Activated gamma-delta T cell treated with Interleukin-2 at 50 U/mL for 16 hours (primary cell): Measurements from ENCODE around the gene ACBD6.
"Not testable (repeated sequence)": the region's sequence is repeated elsewhere in the genome, so short reads cannot be mapped to it uniquely, and the experiment has no call there.

Source experiments
- DNase-seq: peaks from one replicate; pipeline ENCODE4 v3.0.0-alpha.2; 2020

Gene ACBD6

GRCh38 chr1:180486092-180486491 lies 16.3 kb downstream of the ACBD6 start:
- no peak for DNase-seq

GRCh38 chr1:180484490-180484889 lies 17.9 kb downstream of the ACBD6 start:
- no peak for DNase-seq

DNA sequence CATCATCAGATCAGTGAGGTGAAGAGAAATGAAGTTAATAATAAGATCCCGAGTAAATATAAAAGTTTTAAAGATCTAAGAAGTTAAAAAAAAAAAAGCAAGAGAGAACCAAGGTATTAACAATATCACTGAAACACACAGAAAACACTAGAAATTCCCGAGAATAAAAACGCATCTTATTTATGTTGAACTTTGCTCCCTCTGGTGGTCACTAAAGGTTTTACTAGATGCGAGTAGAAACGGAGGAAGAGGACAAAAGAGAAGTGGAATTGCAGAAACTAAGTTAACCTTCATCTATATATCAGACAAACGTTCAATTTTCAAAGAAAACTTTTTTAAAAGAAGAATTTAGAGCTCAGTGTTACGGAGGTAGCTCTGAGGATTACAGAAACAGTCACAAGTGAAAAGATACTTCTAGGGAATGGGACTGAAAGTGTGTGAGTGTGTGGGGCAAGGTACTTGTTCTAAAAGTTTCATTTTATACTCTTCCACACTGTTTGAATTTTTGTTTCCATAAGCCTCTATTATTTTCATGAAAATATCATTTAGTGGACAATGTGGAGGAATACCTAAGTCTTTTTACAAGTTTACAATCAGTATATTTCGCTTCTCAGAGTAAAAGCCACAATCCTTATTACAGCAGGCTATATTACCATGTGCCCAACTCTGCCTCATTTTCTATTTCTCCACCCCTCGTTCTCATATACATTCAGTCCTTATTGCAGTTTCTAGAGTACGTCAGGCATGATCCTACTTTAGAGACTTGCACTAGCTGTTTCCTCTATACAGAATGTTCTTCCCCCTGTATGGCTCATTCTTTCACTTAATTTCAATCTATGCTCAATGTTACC lies 19.7 kb downstream of the ACBD6 start:
- no peak for DNase-seq

DNA sequence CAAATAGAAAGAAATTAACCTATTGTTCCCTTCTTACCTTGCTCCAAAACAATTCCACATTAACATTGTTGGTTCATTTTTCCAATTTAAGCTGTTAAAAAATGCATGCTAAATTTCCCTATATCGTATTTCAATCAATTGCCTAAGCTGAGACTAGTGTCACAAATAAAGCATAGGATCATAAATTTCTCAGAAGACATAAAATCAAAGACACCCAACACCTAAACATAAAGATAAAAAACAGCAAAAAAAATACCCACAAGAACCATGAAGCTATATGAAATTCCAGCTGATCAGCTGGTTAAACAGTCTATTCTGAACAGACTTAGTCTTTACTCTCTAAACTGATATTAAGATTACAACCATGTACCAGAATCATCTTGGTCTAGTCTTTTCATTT lies 32.3 kb downstream of the ACBD6 start:
- DNase-seq = no peak

GRCh38 chr1:180468311-180468710 lies 34.1 kb downstream of the ACBD6 start:
- no peak for DNase-seq

- no peak for DNase-seq
Observed at GRCh38 chr1:180462102-180462501, 40.3 kb downstream of the ACBD6 start.

- DNase-seq = not testable (repeated sequence)
Observed at GRCh38 chr1:180461682-180462081, 40.7 kb downstream of the ACBD6 start.

DNA sequence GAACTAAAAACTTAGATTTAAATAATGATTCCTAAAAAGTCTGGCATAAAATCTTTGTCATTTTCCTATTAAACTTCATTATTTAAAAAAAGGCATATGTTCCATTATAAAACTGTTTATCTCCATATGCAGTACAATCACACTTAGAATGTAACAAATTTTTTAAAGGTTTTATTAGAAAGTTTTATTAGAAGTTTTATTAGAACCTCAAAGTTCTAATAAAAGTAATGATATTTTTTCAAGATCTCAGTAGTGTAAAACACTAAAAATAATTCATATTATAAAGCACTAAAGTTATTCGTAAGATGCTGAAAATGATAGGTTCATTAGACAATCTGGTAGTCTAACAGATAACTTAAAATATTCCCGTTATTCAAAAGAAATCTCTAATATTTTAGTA lies 43.6 kb downstream of the ACBD6 start:
- no peak for DNase-seq

- no peak for DNase-seq
Observed at GRCh38 chr1:180456191-180456590, 46.2 kb downstream of the ACBD6 start.

DNA sequence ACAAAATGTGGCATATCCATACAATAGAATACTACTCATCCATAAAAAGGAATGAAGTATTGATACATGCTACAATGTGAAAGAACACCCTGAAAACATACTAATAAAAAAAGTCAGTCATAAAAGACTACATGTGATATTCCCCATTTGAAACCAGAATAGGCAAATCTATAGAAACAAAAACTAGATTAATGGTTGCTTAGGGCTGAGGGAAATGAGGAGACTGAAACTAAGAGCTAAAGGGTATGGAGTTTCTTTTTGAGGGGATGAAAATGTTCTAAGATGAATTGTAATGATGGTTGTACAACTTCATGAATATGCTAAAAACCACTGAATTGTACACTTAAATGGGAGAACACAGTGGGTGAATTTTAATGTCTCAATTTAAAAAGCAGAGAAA lies 50.9 kb downstream of the ACBD6 start:
- DNase-seq = no peak

GRCh38 chr1:180444522-180444921 lies 57.9 kb downstream of the ACBD6 start:
- DNase-seq = no peak

GRCh38 chr1:180440335-180440734 lies 62.0 kb downstream of the ACBD6 start:
- no peak for DNase-seq

DNA sequence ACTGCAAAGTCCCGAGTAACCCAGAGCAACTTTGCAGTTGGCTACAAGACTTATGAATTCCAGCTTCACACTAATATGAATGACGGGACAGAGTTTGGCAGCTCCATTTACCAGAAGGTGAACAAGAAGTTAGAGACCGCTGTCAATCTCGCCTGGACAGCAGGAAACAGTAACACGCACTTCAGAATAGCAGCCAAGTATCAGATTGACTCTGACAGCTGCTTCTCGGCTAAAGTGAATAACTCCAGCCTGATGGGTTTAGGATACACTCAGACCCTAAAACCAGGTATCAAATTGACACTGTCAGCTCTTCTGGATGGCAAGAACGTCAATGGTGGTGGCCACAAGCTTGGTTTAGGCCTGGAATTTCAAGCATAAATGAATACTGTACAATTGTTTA lies 66.8 kb downstream of the ACBD6 start:
- DNase-seq = no peak

DNA sequence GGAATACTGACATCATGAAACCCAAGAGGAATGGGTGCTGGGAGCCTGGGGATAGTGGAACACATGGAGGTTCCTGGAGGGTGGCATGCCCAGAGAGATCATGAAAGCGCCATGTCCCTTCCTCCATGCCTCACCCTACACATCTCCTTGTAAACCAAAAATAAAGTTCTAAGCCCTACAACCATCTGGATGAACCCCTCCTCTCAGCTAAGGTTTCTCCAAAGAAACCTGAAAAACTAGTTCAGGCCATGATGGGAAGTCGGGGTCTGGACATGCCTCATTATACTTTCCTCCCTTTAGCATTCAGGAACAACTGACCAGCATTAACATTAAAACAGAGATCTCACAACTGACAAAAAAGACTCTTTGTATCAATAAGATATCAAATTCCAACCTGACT lies 68.5 kb downstream of the ACBD6 start:
- DNase-seq = no peak

DNA sequence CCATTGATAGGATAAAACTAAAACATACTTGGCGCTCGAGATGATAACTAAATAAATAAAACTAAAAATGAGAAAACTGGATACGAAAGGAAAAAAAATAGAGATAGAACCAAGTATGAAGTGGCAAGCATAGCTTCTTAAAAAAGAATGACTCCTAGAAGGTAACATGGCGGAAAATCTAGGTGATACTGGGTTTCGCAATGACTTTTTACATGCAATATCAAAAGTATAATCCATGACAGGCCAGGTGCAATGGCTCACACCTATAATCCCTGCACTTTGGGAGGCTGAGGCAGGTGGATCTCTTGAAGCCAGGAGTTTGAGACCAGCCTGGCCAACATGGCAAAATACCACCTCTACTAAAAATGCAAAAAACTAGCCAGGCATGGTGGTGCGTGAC lies 70.7 kb downstream of the ACBD6 start:
- no peak for DNase-seq

GRCh38 chr1:180428782-180429695 lies 73.3 kb downstream of the ACBD6 start:
- no peak for DNase-seq

GRCh38 chr1:180425952-180426351 lies 76.4 kb downstream of the ACBD6 start:
- no peak for DNase-seq

GRCh38 chr1:180424848-180425457 lies 77.4 kb downstream of the ACBD6 start:
- DNase-seq = no peak

DNA sequence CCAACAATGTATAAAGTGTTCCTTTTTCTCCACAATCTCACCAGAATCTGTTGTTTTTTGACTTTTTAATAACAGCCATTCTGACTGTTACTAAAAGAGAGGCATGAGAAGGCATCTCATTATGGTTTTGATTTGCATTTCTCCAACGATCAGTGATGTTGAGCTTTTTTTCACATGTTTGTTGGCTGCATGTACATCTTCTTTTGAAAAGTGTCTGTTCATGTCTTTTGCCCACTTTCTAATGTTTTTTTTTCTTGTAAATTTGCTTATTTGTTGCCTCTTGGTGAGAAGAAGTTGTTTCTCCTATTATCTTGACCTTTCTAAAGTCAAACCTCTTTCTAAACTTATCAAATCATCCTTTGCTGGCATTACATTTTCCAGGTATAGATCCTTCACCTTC lies 80.8 kb downstream of the ACBD6 start:
- no peak for DNase-seq

- DNase-seq = not testable (repeated sequence)
Observed at GRCh38 chr1:180421145-180421544, 81.2 kb downstream of the ACBD6 start.

DNA sequence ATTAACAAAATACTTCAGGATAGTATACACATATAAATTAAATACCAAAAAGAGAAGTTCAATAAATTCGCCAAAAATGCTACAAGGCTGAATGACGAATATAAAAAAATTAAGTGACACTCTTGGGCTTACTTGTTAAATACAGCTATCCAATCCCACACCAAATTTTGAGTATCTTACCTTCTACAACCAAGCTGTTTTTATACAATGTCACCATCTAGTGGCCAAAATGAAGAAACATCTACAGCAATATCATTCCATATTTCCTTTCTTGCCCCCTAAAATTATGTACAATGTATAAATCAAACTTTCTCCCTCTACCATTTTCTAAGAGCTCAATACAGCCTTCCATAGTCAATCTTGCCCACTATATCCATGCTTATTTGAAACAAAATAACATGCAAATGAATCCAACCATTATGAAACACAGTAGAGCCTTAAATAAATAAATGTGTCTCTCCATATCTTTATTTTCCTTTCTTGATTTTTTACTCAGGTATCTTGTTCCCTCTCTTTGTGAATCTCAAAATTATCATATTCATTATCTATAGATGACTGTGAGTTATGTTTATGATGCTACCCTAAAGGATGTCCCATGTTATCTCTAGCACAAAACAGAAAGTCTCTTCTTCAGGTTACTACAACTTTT lies 86.3 kb downstream of the ACBD6 start:
- no peak for DNase-seq

DNA sequence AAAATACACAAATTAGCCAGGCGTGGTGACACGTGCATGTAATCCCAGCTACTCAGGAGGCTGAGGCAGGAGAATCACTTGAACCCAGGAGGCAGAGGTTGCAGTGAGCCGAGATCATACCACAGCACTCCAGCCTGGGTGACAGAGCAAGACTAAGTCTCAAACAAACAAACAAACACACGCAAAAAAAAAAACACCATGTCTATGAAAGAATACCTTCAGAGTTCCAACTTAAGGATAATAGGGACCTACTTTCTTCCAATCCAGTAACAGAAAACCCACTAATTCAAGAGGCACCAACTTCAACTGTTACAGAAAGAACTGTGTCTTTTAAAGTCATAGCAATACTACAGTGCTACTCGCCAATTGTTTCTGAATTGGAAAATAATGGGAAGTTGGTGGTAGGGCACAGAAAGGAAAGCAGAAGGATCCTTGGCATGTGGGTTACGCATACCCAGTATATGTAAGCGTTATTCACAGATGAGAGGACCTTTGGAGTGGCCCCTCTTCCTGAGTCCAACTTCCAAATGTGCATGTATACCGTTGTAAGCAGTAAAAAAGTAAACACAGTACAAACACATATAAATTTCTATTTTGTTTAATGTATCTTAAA lies 87.0 kb downstream of the ACBD6 start:
- DNase-seq = no peak

- no peak for DNase-seq
Observed at GRCh38 chr1:180412583-180412982, 89.8 kb downstream of the ACBD6 start.
